GM11168 (cell line): ENCODE measurements around the gene LRRC59.

ENCODE experiments used
- in situ Hi-C: fragments of 300-500 bp; cut with MboI; formaldehyde crosslinking; loops from one replicate; pipeline ENCODE4 v1.12.0; 2022; ENCODE audit warnings: low sequenced_read_pairs; ENCODE audit not compliant: unreplicated experiment

LRRC59 gene

GRCh38 chr17:50364061-50364458 lies 33.3 kb downstream of the LRRC59 start:
- in situ Hi-C loops = no loop called here

DNA sequence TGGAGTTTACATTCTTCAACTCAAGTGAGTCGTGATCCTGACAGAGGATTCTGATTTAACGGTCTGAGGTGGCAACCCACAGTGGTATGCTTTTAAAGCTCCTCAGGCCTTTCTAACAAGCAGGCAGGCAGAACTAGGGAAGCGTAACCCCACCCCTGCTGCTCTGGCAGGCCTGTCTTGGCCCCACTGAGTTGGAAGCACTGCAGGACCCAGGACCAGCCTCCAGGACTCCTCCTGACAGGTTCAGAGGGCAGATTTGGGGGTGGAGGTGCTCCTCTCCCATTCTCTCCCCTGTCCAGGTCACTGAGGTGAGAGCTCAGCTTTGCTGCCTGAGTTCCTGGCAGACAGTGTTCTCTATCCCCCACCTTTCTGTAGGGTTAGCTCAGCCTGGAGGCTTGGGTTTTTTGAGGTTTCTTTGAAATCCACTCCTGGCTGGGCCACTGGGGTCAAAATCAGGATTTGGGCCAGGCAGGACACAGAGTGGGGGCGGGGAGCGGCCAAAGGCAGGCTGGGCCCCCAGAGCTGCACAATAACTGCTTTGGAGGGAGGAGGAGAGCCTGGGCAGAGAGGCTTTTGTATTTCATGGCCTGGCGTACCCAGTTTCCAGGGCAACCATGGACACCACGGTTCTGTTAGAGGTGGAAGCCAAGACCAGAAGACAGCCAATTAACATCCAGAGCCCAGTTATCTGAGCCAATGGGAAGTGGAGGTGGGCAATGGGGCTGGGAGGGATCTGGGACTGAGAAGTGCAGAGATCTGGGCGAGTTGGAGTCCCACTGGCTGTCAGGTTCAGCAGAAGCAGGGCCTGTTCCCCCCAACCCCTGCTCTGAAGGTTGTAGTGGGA lies 33.9 kb downstream of the LRRC59 start:
- in situ Hi-C loops = no loop called here

- in situ Hi-C loops = no loop called here
Observed at GRCh38 chr17:50362661-50363060, 34.7 kb downstream of the LRRC59 start.

DNA sequence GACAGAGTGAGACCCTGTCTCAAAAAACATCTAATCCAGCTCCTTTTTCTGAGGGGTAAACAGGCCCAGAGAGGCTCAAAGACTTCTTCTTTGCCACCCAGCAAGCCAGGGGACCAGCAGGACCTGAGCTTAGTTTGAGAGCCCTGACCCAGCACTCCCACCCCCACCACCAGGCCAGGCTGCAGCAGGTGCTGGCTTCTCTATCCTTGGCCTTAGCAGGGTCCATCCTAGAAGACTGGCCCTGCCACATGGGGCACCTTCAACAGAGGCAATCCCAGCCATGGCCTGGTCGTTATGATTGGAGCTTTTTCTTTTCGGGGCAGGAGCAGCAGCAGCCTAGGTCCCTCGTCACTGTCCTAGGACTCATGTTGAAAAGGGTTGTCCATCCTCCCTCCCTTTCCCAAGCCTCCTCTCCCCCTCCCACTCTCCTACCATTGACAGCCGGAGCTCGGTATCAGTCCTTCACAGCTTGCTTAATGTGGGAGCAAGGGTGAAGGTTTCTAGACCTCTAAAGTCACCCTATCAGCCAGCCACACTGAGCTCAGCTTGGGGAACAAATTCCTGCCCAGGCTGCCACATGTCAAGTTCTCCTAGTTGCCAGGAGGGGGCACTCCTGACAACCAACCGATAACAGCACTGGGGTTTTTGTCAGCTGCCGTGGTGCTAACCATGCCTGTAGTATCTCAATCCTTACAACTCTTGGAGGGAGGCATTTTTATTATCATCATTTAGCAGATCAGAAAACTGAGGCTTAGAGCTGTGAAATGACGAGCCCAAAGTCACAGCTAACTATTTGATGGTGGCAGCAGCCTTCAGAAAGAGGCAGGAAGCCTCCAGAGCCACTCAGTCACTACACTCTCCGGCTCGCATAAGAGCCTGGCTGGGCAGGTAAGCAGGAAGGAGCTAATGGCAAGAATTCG lies 35.5 kb downstream of the LRRC59 start:
- in situ Hi-C loops = no loop called here

DNA sequence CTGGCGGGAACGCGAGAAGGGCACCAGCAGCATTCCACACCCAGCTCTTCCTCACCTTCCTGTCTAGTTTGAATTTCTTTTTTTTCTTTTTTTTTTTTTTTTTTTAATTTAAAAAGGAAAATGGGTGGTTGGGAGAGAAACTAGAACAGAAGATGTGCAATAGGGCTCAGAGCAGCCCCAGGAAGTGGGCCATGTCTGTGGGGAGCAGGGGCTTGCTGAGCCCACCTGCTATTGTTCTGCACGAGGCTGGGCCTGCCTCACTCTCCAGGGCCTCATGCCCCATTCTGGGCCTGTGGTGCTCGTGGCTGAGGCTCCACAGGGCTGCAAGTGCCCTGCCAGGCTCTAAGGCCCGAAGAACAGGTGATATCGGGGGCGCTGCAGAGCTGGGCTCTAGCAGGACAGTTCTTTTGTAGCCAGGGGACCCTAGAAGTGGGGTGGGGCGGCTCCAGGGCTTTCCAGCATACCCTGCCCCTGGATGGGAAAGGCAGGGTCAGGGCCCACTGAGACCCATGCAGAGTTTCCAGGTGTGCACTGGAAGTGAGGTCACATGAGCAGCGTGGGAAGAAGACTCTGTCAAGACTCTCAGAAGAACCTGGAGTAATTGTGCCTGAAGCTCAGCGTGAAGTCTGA lies 36.7 kb downstream of the LRRC59 start:
- in situ Hi-C loops = no loop called here

DNA sequence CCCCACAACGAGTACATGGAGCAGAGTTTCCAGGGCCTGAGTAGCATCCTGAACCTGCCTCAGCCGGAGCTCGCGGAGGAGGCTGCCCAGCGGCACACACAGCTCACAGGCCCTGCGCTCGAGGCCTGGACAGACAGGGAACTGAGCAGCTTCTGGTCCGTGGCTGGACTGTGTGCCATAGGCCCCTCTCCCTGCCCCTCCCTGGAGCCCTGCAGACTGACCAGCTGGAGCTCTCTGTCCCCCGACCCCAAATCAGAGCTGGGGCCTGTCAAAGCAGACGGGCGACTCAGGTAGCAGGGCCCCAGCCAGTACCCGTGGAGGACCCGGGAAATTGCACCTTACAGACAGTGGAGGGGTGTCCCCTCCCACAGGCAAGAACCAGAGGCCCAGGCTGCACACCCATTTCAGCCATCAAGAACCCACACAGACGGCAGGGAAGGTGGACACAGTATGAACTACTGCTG lies 37.3 kb downstream of the LRRC59 start:
- in situ Hi-C loops = no loop called here

DNA sequence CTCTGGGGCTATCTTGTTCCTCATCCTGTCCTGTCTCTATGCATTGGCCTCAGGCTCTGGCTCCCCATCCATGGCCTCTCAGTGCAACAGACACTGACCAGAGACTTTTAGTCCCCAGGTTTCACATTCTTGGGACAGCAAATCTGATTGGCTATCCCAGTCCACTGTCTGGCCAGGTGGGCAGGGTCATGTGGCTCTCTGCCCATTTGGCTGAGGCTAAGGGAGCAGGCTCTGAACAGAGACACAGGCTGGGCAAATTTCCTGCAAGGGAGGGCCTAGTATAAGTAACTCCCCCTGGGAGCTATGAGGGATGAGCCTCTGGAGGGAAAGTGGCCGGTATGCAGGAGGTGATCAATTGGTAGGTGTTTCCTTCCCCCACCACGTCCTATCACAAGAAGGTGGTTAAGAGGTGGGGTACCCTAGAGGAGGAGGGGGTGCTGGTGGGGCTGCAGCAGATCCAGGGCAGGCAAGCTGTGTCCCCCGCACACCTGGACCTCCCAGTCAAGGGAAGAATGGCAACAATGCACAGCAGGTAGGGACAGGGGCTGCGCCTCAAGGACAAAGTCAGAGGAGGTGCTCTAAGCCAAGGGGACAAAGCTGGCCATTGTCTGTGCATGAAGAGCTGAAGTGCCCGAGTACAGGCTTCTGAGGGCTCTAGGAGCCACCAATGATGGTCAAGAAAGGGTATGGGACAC lies 38.2 kb downstream of the LRRC59 start:
- in situ Hi-C loops = no loop called here

GRCh38 chr17:50358177-50358576 lies 39.1 kb downstream of the LRRC59 start:
- in situ Hi-C loops = no loop called here

GRCh38 chr17:50356892-50357510 lies 40.3 kb downstream of the LRRC59 start:
- in situ Hi-C loops = no loop called here

DNA sequence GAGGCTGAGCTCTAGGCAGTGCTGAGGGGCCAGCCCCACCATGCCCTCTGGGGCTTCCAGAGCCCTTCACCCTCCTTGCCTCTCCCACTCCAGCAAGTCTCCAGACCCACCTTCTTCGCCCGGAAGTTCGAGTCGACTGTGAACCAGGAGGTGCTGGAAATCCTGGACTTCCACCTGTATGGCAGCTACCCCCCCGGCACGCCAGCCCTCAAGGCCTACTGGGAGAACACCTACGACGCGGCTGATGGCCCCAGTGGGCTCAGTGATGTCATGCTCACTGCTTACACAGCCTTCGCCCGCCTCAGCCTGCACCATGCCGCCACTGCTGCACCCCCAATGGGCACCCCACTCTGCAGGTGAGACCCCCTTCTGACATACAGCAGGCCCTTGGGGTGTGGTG lies 40.9 kb downstream of the LRRC59 start:
- in situ Hi-C loops = no loop called here

- in situ Hi-C loops = no loop called here
Observed at GRCh38 chr17:50355701-50356341, 41.5 kb downstream of the LRRC59 start.

DNA sequence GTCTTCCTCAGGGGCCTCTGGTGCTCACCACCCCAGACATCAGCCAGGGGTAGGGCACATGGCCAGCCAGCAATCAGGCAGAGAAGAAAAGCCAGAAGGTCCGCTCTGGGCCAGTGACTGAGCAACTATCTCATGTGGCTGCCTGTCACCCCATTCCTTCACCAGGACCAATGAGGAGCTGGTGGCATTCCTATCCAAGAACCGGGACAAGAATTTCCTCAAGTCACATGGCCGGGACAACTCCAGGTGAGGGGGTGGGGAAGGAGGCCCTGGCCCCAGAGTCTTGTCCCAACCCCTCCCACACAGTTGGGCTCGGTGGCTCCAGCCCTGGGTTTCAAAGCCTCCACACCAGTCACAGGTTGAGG lies 42.0 kb downstream of the LRRC59 start:
- in situ Hi-C loops = no loop called here

- in situ Hi-C loops = no loop called here
Observed at GRCh38 chr17:50354776-50355175, 42.5 kb downstream of the LRRC59 start.

DNA sequence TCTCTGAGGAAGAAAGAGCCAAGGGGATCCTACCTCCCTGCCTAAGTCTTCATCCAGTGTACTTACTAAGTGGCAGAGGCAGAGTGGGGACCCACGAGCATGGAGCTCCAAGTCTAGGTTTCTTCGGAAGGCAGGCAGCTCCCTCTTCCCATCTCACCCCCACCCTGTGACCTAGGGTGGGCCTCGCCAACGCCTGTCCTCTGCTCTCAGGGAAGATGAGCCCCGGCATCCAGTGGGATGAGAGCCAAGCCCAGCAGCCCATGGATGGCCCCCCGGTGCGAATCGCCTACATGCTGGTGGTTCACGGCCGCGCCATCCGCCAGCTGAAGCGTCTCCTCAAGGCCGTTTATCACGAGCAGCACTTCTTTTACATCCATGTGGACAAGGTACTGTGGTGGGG lies 43.1 kb downstream of the LRRC59 start:
- in situ Hi-C loops = no loop called here

GRCh38 chr17:50353600-50354195 lies 43.6 kb downstream of the LRRC59 start:
- in situ Hi-C loops = no loop called here

GRCh38 chr17:50352693-50353599 lies 44.4 kb downstream of the LRRC59 start:
- in situ Hi-C loops = no loop called here

GRCh38 chr17:50352072-50352692 lies 45.1 kb downstream of the LRRC59 start:
- in situ Hi-C loops = no loop called here
